IPS-15b (cell line): Measurements from ENCODE around the gene HMGCL.
"Not testable (repeated sequence)": the region's sequence is repeated elsewhere in the genome, so short reads cannot be mapped to it uniquely, and the experiment has no call there.

Experiments
- H3K27me3 ChIP-seq: one replicate; pipeline ENCODE4 v1.6.1; 2013; ENCODE audit warnings: low read length; ENCODE audit not compliant: control insufficient read depth, insufficient read depth
- H3K36me3 ChIP-seq: one replicate; pipeline ENCODE4 v1.6.1; 2013; ENCODE audit warnings: low read length; ENCODE audit not compliant: control insufficient read depth, insufficient read depth
- H3K4me1 ChIP-seq: one replicate; pipeline ENCODE4 v1.6.1; 2013; ENCODE audit warnings: mild to moderate bottlenecking, low read length; ENCODE audit not compliant: control insufficient read depth, insufficient read depth
- H3K4me3 ChIP-seq: one replicate; pipeline ENCODE4 v1.5.1; 2013; ENCODE audit warnings: low read depth, low read length
- H3K9ac ChIP-seq: one replicate; pipeline ENCODE4 v1.6.1; 2013; ENCODE audit warnings: low read depth, mild to moderate bottlenecking, low read length
- H3K9me3 ChIP-seq: one replicate; pipeline ENCODE4 v1.6.1; 2013; ENCODE audit warnings: mild to moderate bottlenecking, low read length; ENCODE audit not compliant: control insufficient read depth, insufficient read depth

HMGCL gene

DNA sequence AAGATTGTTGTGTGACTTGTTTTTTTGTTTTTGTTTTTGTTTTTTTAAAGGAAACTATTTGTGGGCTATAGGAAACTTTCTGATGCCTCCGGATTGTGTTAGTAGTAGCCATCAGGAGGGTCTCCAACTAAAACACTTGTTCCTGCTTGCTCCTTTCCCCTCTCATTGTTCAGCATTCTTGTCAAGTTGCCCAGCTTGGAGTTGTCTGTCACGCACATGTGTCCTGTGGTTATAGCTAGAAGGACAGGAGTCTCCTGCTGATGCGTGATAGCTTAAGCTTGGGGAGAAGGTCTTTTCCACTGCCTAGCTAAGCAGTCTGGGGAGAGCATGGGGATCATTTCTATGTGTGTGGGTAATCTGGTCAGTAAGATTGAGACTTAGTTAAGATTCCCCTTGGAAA is 37.5 kb downstream of the HMGCL start:
- peaks cover 6% of the 10 kb centered on the region for H3K4me1 ChIP-seq
- no peak overlapping the region for H3K4me3 ChIP-seq
- H3K9ac ChIP-seq: no peak overlapping the region
- H3K27me3 ChIP-seq: no peaks in the 10 kb centered on the region
- no peaks in the 10 kb centered on the region for H3K9me3 ChIP-seq
- peaks cover 8% of the 10 kb centered on the region for H3K36me3 ChIP-seq

DNA sequence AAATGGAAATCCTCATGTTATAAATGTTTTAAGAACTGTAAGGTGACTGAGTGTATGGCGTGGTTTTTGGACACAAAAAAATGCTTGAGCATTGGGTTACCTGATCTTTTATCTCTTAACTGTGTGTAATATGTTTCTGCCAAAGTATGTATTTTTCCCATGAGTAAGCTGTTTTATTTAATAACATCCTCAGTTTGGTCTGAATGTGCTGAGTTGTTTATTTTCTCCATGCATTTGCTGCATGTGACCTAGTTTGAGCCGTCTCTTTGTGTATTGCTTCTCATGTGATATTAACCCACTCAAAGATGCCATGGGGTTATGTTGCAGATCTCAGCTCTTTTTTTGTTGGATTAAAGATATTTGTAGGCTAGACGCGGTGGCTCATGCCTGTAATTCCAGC is 40.4 kb downstream of the HMGCL start:
- peaks cover 8% of the 10 kb centered on the region for H3K36me3 ChIP-seq
- H3K4me3 ChIP-seq: no peak overlapping the region
- no peaks in the 10 kb centered on the region for H3K9me3 ChIP-seq
- no peak overlapping the region for H3K9ac ChIP-seq
- H3K27me3 ChIP-seq: no peaks in the 10 kb centered on the region
- no peaks in the 10 kb centered on the region for H3K4me1 ChIP-seq

DNA sequence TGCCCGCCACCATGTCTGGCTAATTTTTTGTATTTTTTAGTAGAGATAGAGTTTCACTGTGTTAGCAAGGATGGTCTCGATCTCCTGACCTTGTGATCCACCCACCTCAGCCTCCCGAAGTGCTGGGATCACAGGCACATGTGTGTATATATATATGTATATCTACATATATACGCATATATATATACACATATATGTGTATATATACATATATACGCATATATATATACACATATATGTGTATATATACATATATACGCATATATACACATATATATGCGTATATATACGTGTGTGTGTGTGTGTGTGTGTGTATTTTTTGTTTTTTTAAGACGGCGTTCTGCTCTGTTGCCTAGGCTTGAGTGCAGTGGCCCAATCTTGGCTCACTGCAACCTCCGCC is 42.1 kb downstream of the HMGCL start:
- H3K4me1 ChIP-seq, H3K9ac ChIP-seq, H3K4me3 ChIP-seq, H3K9me3 ChIP-seq, H3K27me3 ChIP-seq, H3K36me3 ChIP-seq: not testable (repeated sequence)

DNA sequence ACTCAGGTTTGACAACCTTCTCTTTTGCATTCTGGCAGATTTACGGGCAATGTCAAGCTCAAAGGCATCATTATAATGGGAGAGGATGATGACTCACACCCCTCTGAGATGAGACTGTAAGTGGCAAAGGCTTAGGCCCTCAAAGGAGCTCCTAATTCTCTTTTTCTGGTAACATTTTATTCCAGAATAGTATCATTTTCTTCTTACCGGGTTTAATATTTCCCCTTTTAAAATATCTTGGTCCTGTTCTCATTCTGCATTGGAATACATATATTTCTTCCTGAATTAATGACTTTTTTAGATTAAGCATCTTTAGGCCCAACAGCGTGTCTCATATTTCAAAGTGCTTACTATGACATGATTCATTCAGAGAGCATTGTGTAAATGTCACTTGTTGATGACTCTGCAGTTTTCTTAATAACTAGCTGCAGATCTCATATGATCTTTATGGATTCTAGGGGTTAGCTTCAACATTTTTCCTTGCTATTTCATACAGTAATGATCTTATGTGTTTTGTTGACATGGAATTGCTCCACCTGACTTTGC is 45.3 kb downstream of the HMGCL start:
- Histone ChIP-seq H3K9ac (no peak overlapping the region), H3K4me3 (no peak overlapping the region), H3K36me3 (peaks cover 2% of the 10 kb centered on the region)

DNA sequence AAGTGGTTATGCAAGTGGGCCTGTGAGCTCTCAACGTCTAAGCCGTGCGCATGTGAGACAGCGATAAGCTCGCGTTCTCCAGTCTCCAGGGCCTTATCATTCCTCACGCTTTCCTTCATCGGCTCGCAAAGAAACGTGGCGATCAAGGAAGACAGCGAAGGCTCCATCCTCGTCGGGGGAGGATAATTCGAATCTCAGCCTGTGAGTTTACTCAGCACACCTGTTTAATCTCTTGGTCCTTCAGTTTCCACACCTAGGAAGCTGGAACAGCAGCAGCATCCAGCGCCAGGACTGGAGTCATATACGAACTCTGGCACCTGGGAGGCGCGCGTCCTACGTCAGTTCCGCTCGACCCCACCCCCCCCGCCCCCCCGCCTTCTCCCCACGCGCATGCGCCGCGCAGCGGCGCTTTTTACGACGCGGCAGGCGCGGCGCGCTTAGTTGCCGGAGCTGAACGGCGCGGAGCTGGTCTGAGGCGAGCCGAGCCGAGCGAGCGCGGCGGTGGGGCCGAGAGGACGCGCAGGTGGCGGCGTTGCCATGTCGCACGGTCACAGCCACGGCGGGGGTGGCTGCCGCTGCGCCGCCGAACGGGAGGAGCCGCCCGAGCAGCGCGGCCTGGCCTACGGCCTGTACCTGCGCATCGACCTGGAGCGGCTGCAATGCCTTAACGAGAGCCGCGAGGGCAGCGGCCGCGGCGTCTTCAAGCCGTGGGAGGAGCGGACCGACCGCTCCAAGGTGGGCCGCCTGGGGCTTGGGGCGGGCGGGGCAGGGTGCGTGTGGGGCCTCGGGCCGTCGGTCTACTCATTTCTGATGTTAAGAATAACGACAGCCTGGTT is 47.0 kb downstream of the HMGCL start, which contains the start of gene PITHD1:
TSS of gene PITHD1 (plus strand) at position 440 of the 836 bp plus-strand sequence. CDS start at position 538, 98 bp downstream.
- Histone ChIP-seq H3K27me3 (no peaks in the 10 kb centered on the region), H3K36me3 (peaks cover 2% of the 10 kb centered on the region), H3K9me3 (no peaks in the 10 kb centered on the region), H3K4me3 (peak within 1 kb of the TSS; percentile 100), H3K9ac (peak within 1 kb of the TSS; percentile 89), H3K4me1 (peaks cover 6% of the 10 kb centered on the region)

More for the DNA sequence above, 45.3 kb downstream of the HMGCL start:
- H3K4me1 ChIP-seq: peaks cover 6% of the 10 kb centered on the region
- H3K9me3 ChIP-seq: no peaks in the 10 kb centered on the region
- H3K27me3 ChIP-seq: no peaks in the 10 kb centered on the region

DNA sequence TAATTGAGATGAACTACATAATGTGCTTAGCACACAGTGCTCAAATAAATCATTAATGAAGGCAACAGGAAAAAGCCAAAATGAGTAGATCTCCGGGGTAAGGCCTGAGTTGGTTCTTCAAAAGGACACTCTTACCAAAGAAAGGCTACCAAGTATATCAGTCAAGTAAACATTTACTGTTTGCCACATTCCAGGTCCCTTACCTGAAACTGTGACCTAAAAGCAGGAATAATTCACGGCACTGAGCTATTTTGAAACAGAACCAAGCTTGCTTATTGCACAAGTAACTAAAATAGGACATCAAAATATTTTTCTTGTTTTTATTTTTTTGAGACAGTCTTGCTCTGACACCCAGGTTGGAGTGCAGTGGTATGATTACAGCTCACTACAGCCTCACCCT is 49.0 kb downstream of the HMGCL start:
- Histone ChIP-seq H3K9me3 (no peaks in the 10 kb centered on the region), H3K9ac (no peak overlapping the region), H3K36me3 (no peaks in the 10 kb centered on the region), H3K4me3 (no peak overlapping the region), H3K4me1 (peaks cover 6% of the 10 kb centered on the region), H3K27me3 (no peaks in the 10 kb centered on the region)

DNA sequence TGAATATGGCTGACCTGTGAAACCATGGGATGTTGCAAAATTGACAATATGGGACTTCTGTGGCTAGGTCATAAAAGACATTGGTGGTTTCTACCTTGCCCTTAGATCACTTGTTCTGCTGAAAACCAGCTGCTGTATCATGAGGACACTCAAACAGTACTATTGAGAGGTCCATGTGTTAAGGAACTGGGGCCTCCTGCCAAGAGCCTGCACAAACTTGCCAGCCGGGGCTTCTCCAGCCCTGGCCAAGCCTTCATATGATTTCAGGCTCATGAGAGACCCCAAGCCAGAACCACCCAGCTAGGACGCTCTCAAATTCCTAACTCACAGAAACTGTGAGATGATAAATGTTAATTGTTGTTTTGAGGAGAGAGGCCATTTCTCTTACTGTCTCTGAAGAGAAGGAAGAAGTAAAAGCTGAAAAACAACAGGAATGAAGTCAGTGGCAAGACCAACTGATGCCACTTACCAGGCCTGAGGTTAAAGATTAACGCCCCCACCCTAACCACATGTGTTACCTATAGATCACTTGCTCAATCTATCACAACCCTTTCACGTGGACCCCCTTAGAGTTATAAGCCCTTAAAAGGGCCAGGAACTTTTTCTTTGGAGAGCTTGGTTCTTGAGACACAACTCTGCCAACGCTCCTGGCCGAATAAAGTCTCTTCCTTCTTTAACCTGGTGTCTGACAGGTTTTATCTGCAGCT is 50.9 kb downstream of the HMGCL start:
- Histone ChIP-seq H3K36me3 (peaks cover 2% of the 10 kb centered on the region), H3K9ac (no peak overlapping the region), H3K27me3 (no peaks in the 10 kb centered on the region), H3K4me3 (no peak overlapping the region), H3K9me3 (no peaks in the 10 kb centered on the region), H3K4me1 (peaks cover 4% of the 10 kb centered on the region)

DNA sequence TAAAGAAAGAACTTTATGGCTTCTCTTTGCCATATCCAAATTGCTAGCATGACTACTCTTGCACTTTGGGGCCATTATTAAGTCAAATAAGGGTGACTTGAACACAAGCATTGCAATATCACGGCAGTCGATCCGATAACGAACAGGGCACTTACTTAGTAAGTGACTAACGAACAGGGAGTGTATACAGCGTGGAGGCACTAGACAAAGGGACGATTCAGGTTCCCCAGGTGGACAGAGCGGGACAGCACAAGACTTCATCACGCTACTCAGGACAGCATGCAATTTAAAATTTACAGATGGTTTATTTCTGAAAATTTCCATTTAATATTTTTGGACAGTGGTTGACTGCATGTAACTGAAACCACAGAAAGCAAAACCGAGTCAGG is 52.4 kb downstream of the HMGCL start:
- no peak overlapping the region for H3K4me3 ChIP-seq
- H3K9me3 ChIP-seq: no peaks in the 10 kb centered on the region
- no peaks in the 10 kb centered on the region for H3K4me1 ChIP-seq
- H3K27me3 ChIP-seq: no peaks in the 10 kb centered on the region
- no peak overlapping the region for H3K9ac ChIP-seq
- H3K36me3 ChIP-seq: peaks cover 2% of the 10 kb centered on the region

DNA sequence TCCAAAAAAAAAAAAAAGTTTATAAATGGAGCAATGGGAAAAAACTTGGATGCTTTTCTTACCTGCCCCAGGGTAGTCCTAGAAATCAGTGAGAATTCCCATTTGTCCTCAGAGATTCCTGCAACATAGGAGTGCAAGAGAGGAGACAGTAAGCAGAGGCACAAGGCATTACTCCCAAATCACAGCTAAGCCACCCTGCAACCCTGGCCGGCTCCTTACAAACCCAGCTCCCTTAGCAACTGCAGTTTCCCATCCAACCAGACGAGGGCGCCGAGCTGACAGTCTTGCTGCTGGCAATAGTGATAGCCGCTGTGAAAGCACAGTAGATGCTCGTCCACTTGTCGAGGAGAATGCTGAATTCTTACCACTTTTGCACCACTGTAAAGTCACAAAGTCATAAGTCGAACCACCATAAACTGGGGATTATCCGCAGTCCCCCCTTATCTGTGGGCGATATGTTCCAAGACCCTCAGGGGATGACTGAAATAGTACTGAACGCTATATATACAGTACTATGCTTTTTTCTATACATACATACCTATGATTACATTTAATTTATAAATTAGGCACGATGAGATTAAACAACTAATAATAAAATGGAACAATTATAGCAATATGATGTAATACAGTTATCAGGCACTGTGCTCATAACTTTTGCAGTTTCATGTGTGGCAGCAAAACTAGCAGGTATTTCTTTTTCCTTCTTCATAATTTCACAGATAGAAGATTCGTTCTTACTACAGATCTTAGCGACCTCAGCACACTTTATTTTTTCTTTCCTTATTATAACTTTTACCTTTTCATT is 53.0 kb downstream of the HMGCL start:
- Histone ChIP-seq H3K27me3 (no peaks in the 10 kb centered on the region), H3K9ac (no peak overlapping the region), H3K4me1 (no peaks in the 10 kb centered on the region), H3K36me3 (peaks cover 2% of the 10 kb centered on the region), H3K4me3 (no peak overlapping the region), H3K9me3 (no peaks in the 10 kb centered on the region)

DNA sequence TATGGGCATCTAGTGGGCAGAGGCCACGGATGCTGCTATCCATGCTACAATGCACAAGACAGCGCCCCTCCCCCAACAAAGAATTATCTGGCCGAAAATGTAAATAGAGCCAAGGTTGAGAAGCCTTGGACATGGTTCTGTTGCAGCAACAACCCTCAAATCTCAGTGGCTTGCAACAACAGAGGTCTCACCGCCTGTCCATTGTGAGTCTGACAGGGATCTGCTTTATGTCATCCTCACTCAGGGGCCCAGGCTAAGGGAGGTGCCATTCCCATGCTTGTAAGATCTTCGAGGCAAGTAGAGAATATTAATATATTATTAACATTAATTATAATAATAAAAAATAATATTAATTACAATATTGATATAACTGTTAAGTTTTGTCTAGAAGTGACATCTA is 56.5 kb downstream of the HMGCL start:
- no peaks in the 10 kb centered on the region for H3K9me3 ChIP-seq
- H3K9ac ChIP-seq: no peak overlapping the region
- no peaks in the 10 kb centered on the region for H3K27me3 ChIP-seq
- H3K4me1 ChIP-seq: no peaks in the 10 kb centered on the region
- no peak overlapping the region for H3K4me3 ChIP-seq
- H3K36me3 ChIP-seq: peaks cover 2% of the 10 kb centered on the region

DNA sequence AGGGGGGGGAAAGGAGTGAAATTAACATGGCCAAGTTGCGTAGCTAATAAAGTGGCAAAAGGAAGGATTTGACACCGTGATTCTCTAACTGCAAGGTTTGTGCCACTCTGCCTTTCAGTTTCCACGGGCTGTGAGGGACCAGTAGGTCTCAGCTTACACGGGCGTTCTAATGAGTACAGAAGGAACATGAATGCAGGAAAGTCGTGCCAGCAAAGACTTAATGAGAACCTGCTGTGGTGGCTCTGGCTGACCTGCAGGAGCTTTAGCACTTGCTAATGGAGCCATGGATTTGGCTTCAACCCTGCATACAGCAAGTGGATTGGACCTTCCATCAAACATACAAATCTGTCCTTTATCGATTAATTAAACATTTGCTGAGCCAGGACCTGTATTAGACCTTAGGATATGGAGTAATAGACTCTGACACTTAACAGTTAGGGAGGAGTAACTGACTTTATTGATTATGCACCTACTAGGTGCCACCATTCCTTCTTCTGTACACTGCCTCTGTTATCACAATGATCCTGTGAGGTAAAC is 62.1 kb downstream of the HMGCL start:
- H3K36me3 ChIP-seq: peaks cover 26% of the 10 kb centered on the region

More for the DNA sequence above, 62.1 kb downstream of the HMGCL start:
- Histone ChIP-seq H3K9me3 (no peaks in the 10 kb centered on the region), H3K9ac (no peak overlapping the region), H3K4me3 (no peak overlapping the region), H3K4me1 (no peaks in the 10 kb centered on the region), H3K27me3 (no peaks in the 10 kb centered on the region)
